CD4-positive, alpha-beta T cell treated with Interferon gamma for 1 hour (primary cell): ENCODE results near the gene PRKACB.

Experiments
- DNase-seq: peaks from one replicate; pipeline ENCODE4 v3.0.0-alpha.2; 2020

PRKACB gene

DNA sequence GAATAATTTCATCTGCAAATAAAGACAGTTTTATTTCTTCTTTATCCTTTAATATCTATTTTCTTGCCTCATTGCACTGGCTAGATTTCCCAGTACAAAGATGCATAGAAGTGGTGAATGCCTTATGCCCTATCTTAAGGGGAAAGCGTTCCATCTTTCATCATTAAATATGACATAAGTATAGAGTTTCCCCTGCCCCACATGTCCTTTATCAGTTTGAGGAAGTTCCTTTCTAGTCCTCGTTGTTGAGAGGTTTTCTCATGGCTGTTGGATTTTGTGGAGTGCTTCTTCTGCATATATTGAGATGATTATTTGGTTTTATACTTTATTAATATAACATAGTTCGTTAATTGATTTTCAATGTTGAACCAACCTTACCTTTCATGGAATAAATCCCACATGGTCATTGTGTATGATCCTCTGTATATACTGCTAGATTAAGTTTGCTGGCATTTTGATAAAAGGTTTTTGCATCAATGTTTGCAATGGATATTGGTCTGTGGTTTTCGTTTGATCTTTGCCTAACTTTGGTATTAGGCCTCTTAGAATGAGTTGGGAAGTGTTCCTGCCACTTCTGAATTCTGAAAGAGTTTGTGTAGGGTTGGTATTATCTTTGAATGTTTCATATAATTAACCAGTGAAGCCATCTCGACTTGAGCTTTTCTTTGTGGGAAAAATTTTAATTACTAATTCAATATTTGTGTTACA, 15.6 kb downstream of the PRKACB start:
- DNase-seq, result no peak

DNA sequence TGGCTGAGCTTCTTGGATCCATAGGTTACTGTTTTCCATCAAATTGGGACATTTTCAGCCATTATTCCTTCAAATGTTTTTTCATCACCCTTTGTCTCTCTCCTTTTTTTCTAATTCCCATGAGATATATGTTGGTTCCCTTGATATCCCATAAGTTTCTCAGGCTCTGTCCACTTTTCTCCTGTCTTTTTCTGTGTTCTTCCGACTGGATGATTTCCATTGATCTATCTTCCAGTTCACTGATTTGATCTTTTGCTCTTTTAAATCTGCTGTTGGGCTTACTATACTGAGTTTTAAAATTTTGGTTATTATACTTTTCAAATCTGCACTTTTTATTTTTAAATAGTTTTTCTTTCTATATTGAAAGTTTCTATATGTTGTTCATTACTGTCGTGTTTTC, 18.2 kb downstream of the PRKACB start:
- DNase-seq, result no peak

DNA sequence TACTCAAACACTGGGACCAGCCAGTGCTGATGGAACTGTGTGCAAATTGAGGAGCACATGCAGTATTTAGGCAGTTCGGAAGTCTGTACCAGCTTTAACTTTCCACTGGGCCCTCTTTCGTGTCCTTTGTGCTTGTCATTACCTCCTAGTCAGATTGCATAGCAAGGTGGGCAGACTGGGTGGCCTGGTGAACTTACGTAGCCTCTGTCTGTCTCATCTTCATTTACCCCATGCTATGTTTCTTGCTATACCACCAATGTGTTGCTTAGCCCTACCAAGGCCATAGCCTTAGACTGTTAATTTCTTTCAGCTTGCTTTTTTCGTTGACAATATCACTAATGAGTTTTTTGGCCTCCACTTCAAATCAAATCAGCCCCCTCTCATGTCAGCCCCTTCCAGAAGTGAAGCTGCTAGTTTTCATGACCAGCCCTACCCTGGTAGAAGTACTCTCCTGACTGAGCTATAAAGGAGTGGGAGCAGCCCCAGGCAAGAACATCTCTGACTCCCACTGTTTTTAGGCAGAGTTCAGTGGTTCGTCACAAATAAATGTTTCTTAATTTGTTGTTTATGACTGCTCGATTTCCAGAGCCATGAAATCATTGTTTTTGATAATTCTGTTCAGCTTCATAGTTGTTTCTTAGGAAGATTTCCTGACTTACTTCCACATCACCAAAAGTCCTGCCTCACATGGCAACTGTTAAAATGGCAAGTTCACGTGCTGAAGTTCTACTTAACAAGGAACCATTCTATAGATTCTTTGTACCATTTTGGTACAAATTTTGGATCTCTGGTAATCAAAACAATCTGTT, 19.3 kb downstream of the PRKACB start:
- no peak for DNase-seq

DNA sequence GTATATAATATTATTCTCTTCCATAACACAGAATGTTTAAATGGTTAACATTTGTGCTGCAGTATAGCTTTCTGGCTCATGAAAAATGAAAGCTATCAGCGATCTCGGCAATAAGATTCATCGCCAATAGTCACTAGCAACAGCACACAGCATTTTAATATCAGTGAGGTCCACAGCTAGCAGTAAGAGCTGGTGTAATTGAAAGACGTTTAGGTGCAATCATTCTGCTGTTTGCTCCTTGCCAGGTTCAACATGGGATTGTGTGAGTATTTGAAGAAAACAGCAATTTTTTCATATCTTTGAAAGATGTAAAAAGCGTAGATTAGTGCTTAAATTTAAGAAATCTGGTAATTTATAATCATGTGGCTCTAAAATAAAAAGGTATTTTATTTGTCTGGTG, 20.1 kb downstream of the PRKACB start:
- DNase-seq, result no peak

DNA sequence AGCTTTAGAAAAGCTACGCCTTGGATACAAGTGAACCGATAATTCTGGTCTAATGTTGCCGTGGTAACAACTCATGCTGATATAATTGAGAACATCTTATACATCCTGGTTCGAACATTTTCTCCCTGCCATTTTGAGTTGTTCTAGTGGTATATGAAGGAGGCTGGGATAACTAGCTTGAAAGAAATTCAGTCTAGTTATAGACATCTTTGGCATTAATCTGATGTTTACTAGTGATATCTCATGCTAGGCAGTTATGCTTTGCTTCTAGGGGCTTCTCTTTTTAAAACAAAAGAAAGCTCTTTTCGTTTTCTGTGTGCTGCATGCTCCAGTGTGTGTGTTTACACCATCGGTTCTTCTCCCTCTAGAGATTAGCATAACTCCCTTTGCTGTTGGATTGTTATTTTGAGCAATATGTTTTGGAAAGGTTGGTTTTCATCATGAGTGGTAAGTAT, 20.5 kb downstream of the PRKACB start:
- DNase-seq, result no peak

DNA sequence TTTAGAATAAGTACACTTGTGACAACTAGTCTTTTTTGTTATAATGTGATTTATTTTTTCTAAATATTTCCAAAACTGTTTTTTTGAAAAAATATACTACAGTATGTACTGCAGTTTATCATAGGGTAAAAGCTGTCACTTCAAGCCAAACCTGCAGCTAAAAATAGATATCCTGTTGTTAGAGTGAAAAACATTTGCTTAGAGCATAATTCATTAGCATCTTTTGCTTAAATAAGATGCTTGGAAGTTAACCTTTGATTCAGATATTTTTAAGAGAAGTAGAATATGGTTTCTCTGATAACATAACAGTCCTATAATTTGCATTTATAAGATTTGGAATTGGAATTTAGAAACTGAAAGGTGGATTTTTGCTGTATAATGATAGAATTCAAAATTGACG, 21.5 kb downstream of the PRKACB start:
- DNase-seq, result no peak

DNA sequence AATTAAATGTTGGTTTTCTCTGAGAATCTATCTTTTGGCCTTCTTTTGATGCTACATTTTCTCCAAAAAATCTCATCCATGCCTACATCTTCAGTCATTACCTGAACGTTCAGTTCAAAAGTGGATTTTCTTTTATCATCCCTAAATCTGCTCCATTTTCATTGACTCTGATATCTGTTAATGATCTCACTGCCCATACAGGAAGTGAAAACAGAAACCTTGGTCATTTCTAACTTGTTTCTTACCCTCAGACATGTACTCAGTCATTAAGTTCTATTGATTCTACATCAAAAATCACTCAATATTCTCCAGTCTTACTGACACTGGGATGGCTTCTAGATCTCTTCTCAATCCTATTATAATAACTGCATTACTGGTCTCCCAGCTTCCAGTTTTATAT, 22.7 kb downstream of the PRKACB start:
- DNase-seq, result no peak

DNA sequence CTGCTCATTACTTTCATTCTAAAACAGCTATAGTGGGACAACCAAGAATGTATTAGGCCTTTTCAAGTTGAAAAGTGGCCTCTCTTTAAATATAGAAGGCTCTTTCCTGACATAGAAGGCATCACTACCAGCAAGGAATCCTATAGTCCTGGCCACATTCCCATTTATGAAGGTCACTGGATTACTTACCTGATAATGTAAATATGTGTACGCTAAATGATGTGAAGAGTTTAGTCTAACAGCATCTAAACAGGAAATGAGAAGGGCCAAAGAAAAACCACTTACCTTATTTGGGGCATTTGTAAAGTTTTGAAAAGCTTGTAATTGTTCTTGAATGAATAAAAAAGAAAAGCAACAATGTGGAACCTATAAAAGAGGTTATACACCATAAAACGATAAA, 24.7 kb downstream of the PRKACB start:
- DNase-seq, result no peak

DNA sequence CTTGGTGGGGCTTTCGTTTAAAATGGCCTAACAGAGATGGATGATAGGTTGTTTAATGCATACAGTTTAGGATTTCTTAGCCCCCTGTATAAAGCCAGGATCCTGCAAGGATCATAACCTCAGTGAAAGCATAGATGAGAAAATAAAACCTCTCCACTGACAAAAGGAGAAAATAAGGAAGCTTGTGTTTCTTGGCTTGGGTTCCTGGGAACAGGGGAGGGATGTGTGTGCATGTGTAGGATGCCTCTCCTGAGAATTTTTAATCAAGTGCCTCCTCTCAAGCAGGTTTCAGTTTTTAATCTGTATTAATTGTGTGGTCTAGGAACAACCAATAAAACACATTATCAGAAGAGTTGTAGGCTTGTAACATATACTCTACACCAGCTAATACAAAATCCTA, 26.1 kb downstream of the PRKACB start:
- DNase-seq, result no peak

DNA sequence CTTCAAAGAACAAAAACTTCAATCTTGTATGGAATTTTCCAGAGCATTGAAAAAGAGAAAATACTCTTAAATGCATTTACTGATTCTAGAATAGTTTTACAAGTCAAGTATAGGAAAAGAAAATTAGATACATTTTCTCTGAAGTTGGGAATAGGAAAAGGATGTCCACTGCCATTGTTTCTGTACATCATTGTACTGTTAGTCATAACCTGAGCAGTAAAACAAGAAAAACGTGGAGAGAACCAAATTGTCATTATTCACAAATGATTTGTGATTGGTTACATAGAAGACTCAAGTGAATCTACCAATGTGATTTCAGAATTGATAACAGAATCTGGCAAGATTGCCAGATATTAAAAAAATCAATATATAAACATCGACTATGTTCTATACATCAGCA, 27.4 kb downstream of the PRKACB start:
- no peak for DNase-seq

DNA sequence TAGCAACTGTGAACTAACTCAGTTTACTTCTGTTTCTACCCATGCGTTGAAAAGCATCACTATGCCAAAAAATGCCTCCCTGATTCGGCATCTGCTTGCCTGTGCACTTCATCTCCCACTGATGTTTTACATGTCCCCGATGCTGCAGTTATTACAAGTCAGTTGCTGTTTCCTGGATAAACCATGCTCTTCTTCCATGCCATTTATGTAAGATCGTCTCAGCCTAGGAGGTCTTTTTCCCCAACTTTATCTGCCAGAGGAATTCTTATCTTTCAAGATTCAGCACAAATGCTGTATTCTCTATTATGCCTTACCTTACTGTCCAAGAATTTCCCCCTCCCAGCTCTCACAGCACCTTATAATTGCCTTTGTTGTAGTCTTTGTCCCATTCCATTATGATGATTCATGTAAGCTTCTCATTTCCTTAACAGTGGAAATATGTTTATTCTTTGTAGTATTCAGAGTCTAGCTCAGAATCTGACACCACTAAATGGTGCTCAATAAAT, 30.0 kb downstream of the PRKACB start:
- no peak for DNase-seq

DNA sequence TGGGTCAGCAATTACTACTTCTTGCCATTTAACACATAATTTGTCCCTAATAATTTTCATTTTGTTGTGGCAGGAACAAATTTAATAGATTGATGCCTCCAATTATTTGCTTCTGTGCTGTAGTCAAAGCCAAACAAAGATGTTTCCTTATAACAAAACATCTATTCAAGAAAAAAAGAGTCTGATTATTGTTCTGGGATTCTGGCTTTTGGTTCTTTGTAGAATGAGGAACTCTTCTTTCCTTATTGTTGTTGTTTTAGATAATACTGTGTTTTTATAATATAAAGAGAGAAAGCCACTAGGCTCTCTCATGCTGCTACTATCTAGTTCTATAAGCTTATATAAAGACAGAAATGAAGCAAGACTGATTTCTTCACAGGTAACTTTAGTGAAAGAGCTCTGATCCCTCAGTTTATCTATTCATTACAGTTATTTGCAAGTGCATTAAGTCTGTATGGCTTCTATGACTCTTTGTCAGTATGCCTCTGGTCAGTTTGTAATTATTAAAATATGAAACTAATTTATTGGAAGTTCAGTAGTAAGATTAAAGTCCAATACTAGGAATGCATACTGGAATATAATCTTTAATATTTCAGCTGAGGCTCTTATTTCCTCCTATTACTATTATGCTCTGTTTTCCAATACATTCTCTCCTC, 37.4 kb downstream of the PRKACB start:
- no peak for DNase-seq

DNA sequence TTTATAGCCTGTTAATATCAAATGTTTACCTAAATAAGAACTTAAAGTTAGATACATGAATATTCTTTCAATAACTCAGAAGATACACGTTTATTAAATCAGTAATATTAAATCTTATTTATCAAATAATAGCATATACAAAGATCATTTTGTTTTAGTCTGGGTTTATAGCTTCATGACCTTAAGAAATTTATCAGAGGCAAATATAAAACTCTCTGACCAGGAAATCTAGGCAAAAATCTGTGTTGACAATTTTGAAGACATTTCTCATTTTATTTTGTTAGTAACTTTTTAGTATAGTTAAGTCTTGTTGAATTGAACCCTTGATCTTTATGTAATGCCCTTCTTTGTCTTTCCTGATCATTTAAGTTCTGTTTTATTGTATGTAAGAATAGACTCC, 46.4 kb downstream of the PRKACB start:
- no peak for DNase-seq

DNA sequence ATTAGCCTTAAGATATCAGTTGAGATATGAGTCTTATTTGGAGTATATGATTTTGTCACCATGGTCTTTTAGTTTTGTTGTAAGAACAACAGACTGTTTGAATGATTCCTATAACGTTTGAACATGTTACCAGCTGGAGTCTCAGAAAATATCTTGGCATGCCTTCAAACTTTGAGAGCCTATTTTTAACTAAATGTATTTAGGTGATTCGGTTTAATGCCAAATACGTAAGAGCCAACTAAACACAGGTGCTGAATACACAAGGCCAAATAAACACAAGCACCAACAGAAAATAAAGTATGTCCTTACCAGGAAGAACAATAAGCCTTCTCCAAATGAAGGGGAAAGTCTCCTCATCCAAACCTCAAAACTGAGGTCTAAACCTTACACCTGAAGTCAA, 48.6 kb downstream of the PRKACB start:
- DNase-seq, result no peak

DNA sequence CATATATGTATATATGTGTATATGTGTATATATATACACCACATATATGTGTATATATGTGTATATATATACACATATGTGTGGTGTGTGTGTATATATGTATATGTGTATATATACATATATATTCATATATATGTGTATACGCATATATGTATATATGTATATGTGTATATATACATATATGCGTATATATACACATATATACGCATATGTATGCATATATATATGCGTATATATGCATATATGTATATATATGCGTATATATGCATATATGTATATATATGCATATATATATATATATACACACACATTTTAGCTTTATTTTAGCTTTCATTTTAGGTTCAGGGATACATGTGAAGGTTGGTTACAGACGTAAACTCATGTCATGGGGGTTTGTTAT, 54.8 kb downstream of the PRKACB start:
- DNase-seq, result no peak

DNA sequence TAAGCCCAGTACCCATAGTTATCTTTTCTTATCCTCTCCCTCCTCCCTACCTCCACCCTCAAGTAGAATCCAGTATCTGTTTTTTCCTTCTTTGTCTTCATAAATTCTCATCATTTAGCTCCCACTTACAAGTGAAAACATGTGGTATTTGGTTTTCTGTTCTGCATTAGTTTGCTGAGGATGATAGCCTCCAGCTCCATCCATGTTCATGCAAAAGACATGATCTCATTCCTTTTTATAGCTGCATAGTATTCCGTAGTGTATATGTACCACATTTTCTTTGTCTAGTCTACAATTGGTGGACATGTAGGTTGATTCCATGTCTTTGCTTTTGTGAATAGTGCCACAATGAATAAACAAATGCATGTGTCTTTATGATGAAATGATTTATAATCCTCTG, 55.2 kb downstream of the PRKACB start:
- no peak for DNase-seq

DNA sequence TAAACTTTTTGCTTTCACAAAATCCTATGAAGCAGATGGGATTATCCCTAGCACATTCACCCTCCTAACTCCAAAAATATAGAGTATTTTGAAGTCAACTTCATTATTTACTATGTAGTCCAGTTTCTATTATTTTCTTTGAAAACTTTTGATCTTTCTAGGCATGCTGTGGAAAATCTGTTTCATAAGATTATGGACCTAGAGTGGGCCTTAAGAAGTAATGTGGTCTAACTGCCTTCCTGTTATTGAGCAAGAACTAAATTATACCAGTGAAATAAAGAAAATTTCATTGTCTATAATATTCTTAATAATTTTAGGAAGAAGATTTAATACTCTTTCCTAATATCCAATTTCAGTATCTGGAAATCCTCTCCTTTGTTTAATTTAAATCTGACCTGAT, 58.1 kb downstream of the PRKACB start:
- DNase-seq, result no peak

DNA sequence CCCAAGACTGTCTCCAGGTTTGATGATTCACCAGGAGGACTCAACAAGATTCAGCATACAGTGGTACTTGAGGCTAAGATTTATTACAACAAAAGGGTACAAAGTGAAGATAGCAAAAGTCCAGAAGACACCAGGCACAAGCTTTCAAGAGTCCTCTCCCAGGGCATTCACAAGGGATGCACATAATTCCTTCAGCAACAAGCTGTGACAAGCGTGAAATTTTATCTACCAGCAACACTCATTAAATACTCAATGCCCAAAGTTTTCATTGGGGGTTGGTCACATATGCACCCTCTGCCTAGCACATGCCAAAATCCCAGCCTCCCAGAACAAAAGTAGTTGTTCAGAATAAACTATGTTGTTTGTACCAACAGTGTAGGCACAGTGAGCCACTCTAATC, 62.3 kb downstream of the PRKACB start:
- DNase-seq, result no peak

DNA sequence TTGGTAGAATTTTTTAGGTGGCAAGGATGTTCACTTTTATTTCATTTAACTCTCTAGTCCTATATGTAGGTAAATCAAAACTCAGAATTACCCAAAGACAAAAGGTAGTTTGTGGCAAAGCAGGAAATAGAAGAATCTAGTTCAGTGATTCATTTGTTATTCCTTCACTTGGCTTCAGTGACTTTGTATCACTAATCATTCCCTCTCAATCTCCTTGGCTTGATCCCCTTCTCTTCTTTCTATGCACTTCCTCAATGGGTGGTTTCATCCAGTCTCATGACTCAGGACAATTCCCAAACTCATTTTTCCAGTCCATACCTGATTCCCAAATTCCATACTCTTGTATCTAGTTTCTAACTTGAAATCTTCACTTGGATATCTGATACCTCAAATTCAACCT, 64.9 kb downstream of the PRKACB start:
- DNase-seq, result no peak

DNA sequence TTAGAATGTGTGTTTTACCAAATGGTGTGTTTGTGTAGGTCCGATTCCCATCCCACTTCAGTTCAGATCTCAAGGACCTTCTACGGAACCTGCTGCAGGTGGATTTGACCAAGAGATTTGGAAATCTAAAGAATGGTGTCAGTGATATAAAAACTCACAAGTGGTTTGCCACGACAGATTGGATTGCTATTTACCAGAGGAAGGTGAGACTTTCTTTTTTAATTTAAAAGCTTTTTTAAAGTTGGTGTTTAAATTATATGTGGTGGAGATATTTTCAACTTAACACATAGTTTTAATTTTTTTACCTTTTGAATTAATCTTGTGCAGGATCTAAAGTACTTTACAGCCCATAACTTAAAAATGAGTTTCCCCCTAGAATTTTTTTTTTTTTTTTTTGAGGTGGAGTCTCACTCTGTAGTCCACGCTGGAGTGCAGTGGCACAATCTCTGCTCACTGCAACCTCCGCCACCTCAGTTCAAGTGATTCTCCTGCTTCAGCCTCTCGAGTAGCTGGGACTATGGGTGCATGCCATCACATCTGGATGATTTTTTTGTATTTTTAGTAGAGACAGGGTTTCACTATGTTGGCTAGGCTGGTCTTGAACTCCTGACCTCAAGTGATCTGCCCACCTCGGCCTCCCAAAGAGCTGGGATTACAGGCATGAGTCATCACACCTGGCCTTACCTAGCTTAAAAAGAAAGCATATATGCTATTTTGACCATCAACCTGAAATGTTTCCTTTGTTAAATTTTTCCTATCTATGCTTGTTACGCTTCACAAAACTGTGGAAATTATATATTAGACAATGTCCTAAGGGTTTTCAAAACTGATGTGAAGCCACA, 70.3 kb downstream of the PRKACB start:
- no peak for DNase-seq

DNA sequence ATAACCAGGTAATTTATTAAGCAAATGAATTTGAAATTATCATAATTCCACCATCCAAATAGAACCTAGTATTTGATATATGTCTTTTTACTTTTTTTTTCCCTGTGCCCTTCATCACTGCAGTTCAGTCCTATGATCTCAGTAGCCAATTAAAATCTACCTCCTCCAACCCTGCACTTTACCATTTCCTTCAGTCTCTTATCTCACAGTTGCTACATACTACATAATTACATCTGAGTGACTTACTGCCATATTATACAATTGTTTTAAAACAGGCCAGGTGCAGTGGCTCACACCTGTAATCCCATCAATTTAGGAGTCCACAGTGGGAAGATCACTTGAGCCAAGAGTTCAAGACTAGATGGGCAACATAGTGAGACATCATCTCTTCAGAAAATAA, 73.2 kb downstream of the PRKACB start:
- DNase-seq, result no peak

DNA sequence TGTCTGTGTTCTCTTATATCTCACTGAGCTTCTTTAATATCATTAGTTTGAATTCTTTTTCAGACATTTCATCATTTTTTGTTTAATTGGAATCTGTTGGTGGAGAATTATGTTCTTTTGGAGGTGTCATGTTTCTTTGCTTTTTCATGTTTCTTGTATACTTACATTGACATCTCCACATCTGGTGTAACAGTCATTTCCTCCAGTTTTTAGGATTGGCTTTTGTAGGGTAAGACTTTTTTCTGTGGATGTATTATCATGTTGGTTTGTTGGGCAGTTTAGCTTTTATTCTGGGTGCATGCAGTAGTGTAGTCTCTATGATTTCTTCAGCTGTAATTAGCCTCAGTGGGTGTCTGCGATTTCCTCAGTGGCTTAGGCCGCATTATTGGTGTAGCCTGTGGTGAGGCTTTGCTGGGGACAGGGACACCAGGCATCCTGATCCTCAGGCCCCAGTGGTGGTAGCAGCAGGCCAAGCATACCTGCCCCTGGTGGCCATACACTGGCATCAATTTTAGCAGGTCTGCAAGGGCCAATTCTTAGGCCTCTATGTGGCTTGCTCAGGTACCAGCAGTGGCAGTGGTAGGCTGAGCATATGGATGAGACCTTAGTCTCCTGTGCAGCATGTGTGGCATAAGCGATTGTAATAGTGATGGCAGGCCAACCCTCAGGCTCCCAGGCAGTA, 79.8 kb downstream of the PRKACB start:
- DNase-seq, result no peak
